ENCODE measurements around the gene SLC16A7. TPM values are rescaled to one million over a fixed set of nuclear protein-coding genes. Genes with fewer than 3 reads are reported as not detected.

Gene SLC16A7
- total RNA-seq, 1 donor from 2014 or later = 26.0 TPM

GRCh38 chr12:59828521-59828920 is 232.7 kb downstream of the SLC16A7 start:
- H3K27ac ChIP-seq = no peak overlapping the region
- H3K4me3 ChIP-seq = no peak overlapping the region
- TF ChIP-seq CTCF (IDR thresholded peaks at IDR 0.05) = no peak
- no peaks in the 10 kb centered on the region for H3K27me3 ChIP-seq
- H3K4me1 ChIP-seq = no peaks in the 10 kb centered on the region
- intact Hi-C loops (cut with DNase I) = no loop called here
- ATAC-seq (no peak), DNase-seq (no peak)
- no peaks in the 10 kb centered on the region for H3K36me3 ChIP-seq
- H3K9me3 ChIP-seq = no peaks in the 10 kb centered on the region

GRCh38 chr12:59833408-59833807 is 237.6 kb downstream of the SLC16A7 start:
- DNase-seq (no peak), ATAC-seq (no peak)

GRCh38 chr12:59834659-59835474 is 239.0 kb downstream of the SLC16A7 start:
- Histone ChIP-seq H3K4me1 (no peaks in the 10 kb centered on the region), H3K9me3 (no peaks in the 10 kb centered on the region), H3K27me3 (no peaks in the 10 kb centered on the region), H3K36me3 (no peaks in the 10 kb centered on the region), H3K27ac (no peak overlapping the region), H3K4me3 (no peak overlapping the region)
- intact Hi-C loops (cut with DNase I) = no loop called here
- no peak for DNase-seq
- peak; percentile 51 for ATAC-seq
- TF ChIP-seq CTCF (IDR thresholded peaks at IDR 0.05) = peak; percentile 61

More at GRCh38 chr12:59833408-59833807, 237.6 kb downstream of the SLC16A7 start:
- no peak for TF ChIP-seq CTCF (IDR thresholded peaks at IDR 0.05)
- intact Hi-C loops (cut with DNase I) = no loop called here
- Histone ChIP-seq H3K4me1 (no peaks in the 10 kb centered on the region), H3K36me3 (no peaks in the 10 kb centered on the region), H3K4me3 (no peak overlapping the region), H3K27ac (no peak overlapping the region), H3K27me3 (no peaks in the 10 kb centered on the region), H3K9me3 (no peaks in the 10 kb centered on the region)

Measured in upper lobe of right lung (tissue), 1 donor.